ENCODE data around the gene ZGPAT. TPM values are rescaled to one million over a fixed set of nuclear protein-coding genes. Genes with fewer than 3 reads are reported as not detected.

The ZGPAT gene
- polyA plus RNA-seq, 12 donors, result 10.3 to 44.2 (median 12.0) TPM; not detected in 1

- no peak for DNase-seq
Observed at GRCh38 chr20:63732118-63733095, 24.6 kb downstream of the ZGPAT start.

GRCh38 chr20:63733117-63733516 is 25.3 kb downstream of the ZGPAT start:
- DNase-seq, result no peak

GRCh38 chr20:63733579-63734081 is 25.8 kb downstream of the ZGPAT start:
- no peak for DNase-seq

- no peak for DNase-seq
Observed at GRCh38 chr20:63734111-63734945, 26.5 kb downstream of the ZGPAT start.

GRCh38 chr20:63734946-63735858 is 27.4 kb downstream of the ZGPAT start:
- DNase-seq, result no peak

- no peak for DNase-seq
Observed at GRCh38 chr20:63735859-63736718, 28.2 kb downstream of the ZGPAT start, which contains the start of gene LIME1. Gene LIME1, plus strand, starts transcription at chr20:63736664. Its CDS starts 886 bp downstream, at chr20:63737550.

- DNase-seq, result no peak
Observed at GRCh38 chr20:63736893-63737694, 29.3 kb downstream of the ZGPAT start.

- no peak for DNase-seq
Observed at GRCh38 chr20:63737695-63737944, 29.8 kb downstream of the ZGPAT start.

- no peak for DNase-seq
Observed at GRCh38 chr20:63737945-63738686, 30.3 kb downstream of the ZGPAT start.

GRCh38 chr20:63738687-63739129 is 30.9 kb downstream of the ZGPAT start:
- peak; percentile 59 for DNase-seq

GRCh38 chr20:63739130-63740069 is 31.6 kb downstream of the ZGPAT start, which contains the start of gene SLC2A4RG:
Gene SLC2A4RG, plus strand, starts transcription at chr20:63739776. Its CDS starts 137 bp downstream, at chr20:63739913.
- DNase-seq, result peak; percentile 77

- no peak for DNase-seq
Observed at GRCh38 chr20:63740070-63740626, 32.3 kb downstream of the ZGPAT start.

- peak; percentile 93 for DNase-seq
Observed at GRCh38 chr20:63740627-63741353, 33.0 kb downstream of the ZGPAT start.

GRCh38 chr20:63741354-63741675 is 33.5 kb downstream of the ZGPAT start:
- no peak for DNase-seq

- DNase-seq, result no peak
Observed at GRCh38 chr20:63741676-63742380, 34.0 kb downstream of the ZGPAT start.
